H9 (cell line): Measurements from ENCODE around the gene ZWILCH. TPM values are rescaled to one million over a fixed set of nuclear protein-coding genes. Genes with fewer than 3 reads are reported as not detected.

Experiments
- DNase-seq: peaks from one replicate; pipeline ENCODE4 v3.0.0-alpha.2; 2017
- H2AFZ ChIP-seq: one replicate; pipeline ENCODE4 v1.6.1; 2013; ENCODE audit warnings: mild to moderate bottlenecking, low read length, control low read depth, moderate library complexity
- H2AK5ac ChIP-seq: 2 replicates; pipeline ENCODE4 v1.6.1; 2013; ENCODE audit warnings: low read length, control low read depth, mixed read lengths; ENCODE audit not compliant: insufficient read length
- H2BK120ac ChIP-seq: one replicate; pipeline ENCODE4 v1.6.1; 2013; ENCODE audit warnings: low read depth, mild to moderate bottlenecking, low read length, control low read depth, inconsistent platforms; ENCODE audit not compliant: poor library complexity, severe bottlenecking
- H2BK12ac ChIP-seq: 2 replicates; pipeline ENCODE4 v1.6.1; 2013; ENCODE audit warnings: low read length, control low read depth, mixed read lengths, low read depth; ENCODE audit not compliant: insufficient read length
- H2BK15ac ChIP-seq: 2 replicates; pipeline ENCODE4 v1.6.1; 2013; ENCODE audit warnings: low read depth, low read length, control low read depth
- H2BK20ac ChIP-seq: one replicate; pipeline ENCODE4 v1.6.1; 2013; ENCODE audit warnings: low read depth, mild to moderate bottlenecking, low read length, control low read depth, inconsistent platforms; ENCODE audit not compliant: poor library complexity, severe bottlenecking
- H2BK5ac ChIP-seq: 2 replicates; pipeline ENCODE4 v1.6.1; 2013; ENCODE audit warnings: low read length, control low read depth, mixed read lengths; ENCODE audit not compliant: insufficient read length
- H3K14ac ChIP-seq: 2 replicates; pipeline ENCODE4 v1.6.1; 2013; ENCODE audit warnings: low read length, control low read depth; ENCODE audit not compliant: insufficient read depth
- H3K18ac ChIP-seq: 2 replicates; pipeline ENCODE4 v1.6.1; 2013; ENCODE audit warnings: low read depth, mild to moderate bottlenecking, mixed read lengths, low read length, control low read depth; ENCODE audit not compliant: insufficient read length
- H3K23ac ChIP-seq: 2 replicates; pipeline ENCODE4 v1.6.1; 2013; ENCODE audit warnings: low read length, control low read depth, mixed read lengths, low read depth; ENCODE audit not compliant: insufficient read length
- H3K23me2 ChIP-seq: 2 replicates; pipeline ENCODE4 v1.6.1; 2013; ENCODE audit warnings: low read depth, mild to moderate bottlenecking, mixed read lengths, low read length, control low read depth; ENCODE audit not compliant: insufficient read length, poor library complexity, severe bottlenecking
- H3K27ac ChIP-seq: 2 replicates; pipeline ENCODE4 v1.5.1; 2013; ENCODE audit warnings: low read length, control low read depth, mixed read lengths, low read depth; ENCODE audit not compliant: insufficient read length
- H3K27me3 ChIP-seq: 2 replicates; pipeline ENCODE4 v1.6.1; 2013; ENCODE audit warnings: low read length, control low read depth, inconsistent platforms; ENCODE audit not compliant: insufficient read depth
- H3K4ac ChIP-seq: 2 replicates; pipeline ENCODE4 v1.6.1; 2013; ENCODE audit warnings: low read depth, mild to moderate bottlenecking, control low read depth, inconsistent platforms, low read length, moderate library complexity
- H3K4me1 ChIP-seq: 2 replicates; pipeline ENCODE4 v1.6.1; 2013; ENCODE audit warnings: low read length, control low read depth, inconsistent platforms; ENCODE audit not compliant: insufficient read depth
- H3K4me2 ChIP-seq: 2 replicates; pipeline ENCODE4 v1.6.1; 2013; ENCODE audit warnings: low read length, control low read depth, mixed read lengths; ENCODE audit not compliant: insufficient read length, insufficient read depth
- H3K56ac ChIP-seq: 2 replicates; pipeline ENCODE4 v1.6.1; 2013; ENCODE audit warnings: low read depth, mild to moderate bottlenecking, mixed read lengths, low read length, control low read depth; ENCODE audit not compliant: insufficient read length
- H3K79me1 ChIP-seq: 2 replicates; pipeline ENCODE4 v1.6.1; 2013; ENCODE audit warnings: low read depth, mild to moderate bottlenecking, moderate library complexity, low read length, control low read depth, inconsistent platforms; ENCODE audit not compliant: insufficient read depth, poor library complexity, severe bottlenecking
- H3K79me2 ChIP-seq: 2 replicates; pipeline ENCODE4 v1.6.1; 2013; ENCODE audit warnings: low read length, control low read depth, inconsistent platforms; ENCODE audit not compliant: insufficient read depth
- H3K9ac ChIP-seq: 2 replicates; pipeline ENCODE4 v1.6.1; 2013; ENCODE audit warnings: low read length, control low read depth, mixed read lengths; ENCODE audit not compliant: insufficient read length; ENCODE audit errors: extremely low read depth
- H3K9me3 ChIP-seq: one replicate; pipeline ENCODE4 v1.6.1; 2013; ENCODE audit warnings: low read depth, low read length, inconsistent platforms; ENCODE audit not compliant: control insufficient read depth
- H3T11ph ChIP-seq: one replicate; pipeline ENCODE4 v1.6.1; 2013; ENCODE audit warnings: mild to moderate bottlenecking, low read length, control low read depth, inconsistent platforms
- H4K20me1 ChIP-seq: one replicate; pipeline ENCODE4 v1.6.1; 2013; ENCODE audit not compliant: control insufficient read depth, insufficient read length, insufficient read depth
- H4K5ac ChIP-seq: 2 replicates; pipeline ENCODE4 v1.6.1; 2013; ENCODE audit warnings: low read depth, mild to moderate bottlenecking, mixed read lengths, low read length, control low read depth; ENCODE audit not compliant: insufficient read length
- H4K8ac ChIP-seq: replicated peaks from 2 replicates; pipeline ENCODE4 v1.6.1; 2013; ENCODE audit warnings: low read length, control low read depth, mixed read lengths, low read depth; ENCODE audit not compliant: insufficient read length
- H4K91ac ChIP-seq: 2 replicates; pipeline ENCODE4 v1.6.1; 2013; ENCODE audit warnings: low read depth, mild to moderate bottlenecking, moderate library complexity, mixed read lengths, low read length, control low read depth; ENCODE audit not compliant: insufficient read length
- H3K27ac Mint-ChIP-seq, 3 experiments: 2 replicates in 2 of 3; 3 replicates in 1 of 3; pipeline ENCODE4 v1.8.0; 2020 to 2021; ENCODE audit warnings: mixed read lengths in 3 of 3, mild to moderate bottlenecking in 1 of 3, moderate library complexity in 1 of 3
- H3K27me3 Mint-ChIP-seq: 2 replicates; pipeline ENCODE4 v1.8.0; 2021; ENCODE audit warnings: low read depth, mild to moderate bottlenecking, moderate library complexity, mixed read lengths
- H3K36me3 Mint-ChIP-seq, 3 experiments: 2 replicates in 2 of 3; 3 replicates in 1 of 3; pipeline ENCODE4 v1.8.0; 2020 to 2021; ENCODE audit warnings: low read depth in 3 of 3, mixed read lengths in 3 of 3; ENCODE audit not compliant: insufficient read depth in 1 of 3
- H3K4me1 Mint-ChIP-seq, 2 experiments: 2 replicates each; pipeline ENCODE4 v1.8.0; 2020; ENCODE audit warnings: mixed read lengths in 2 of 2
- H3K4me3 Mint-ChIP-seq, 2 experiments: 2 replicates in 1 of 2; 3 replicates in 1 of 2; pipeline ENCODE4 v1.8.0; 2020 to 2021; ENCODE audit warnings: mild to moderate bottlenecking in 2 of 2, mixed read lengths in 2 of 2, moderate library complexity in 1 of 2
- H3K9me3 Mint-ChIP-seq, 2 experiments: 2 replicates in 1 of 2; 3 replicates in 1 of 2; pipeline ENCODE4 v1.8.0; 2020; ENCODE audit warnings: mild to moderate bottlenecking in 2 of 2, mixed read lengths in 2 of 2, moderate library complexity in 1 of 2
- WGBS: extraction: QIAGEN DNeasy Blood & Tissue Kit; methylation state at CpG from one replicate; pipeline ENCODE4 v1.1.7; 2013; ENCODE audit warnings: missing lambda C conversion rate, low lambda C conversion rate, mixed read lengths; ENCODE audit not compliant: insufficient read length; ENCODE audit errors: extremely low coverage; 5-methylcytosine and 5-hydroxymethylcytosine counted together
- total RNA-seq: library from RNA; stranded (reverse); gene quantifications from 2 replicates; pipeline ENCODE4 v1.2.1, GENCODE V29; 2021
- TF ChIP-seq, protein P1 (sequence below): fragments of 200-600 bp; sonication (generic); conservative IDR thresholded peaks from 3 replicates; pipeline ENCODE4 v1.8.0; 2021; ENCODE audit warnings: antibody characterized with exemption, mild to moderate bottlenecking

Gene ZWILCH
- total RNA-seq, 1 experiment from 2014 or later = 47.2 TPM

DNA sequence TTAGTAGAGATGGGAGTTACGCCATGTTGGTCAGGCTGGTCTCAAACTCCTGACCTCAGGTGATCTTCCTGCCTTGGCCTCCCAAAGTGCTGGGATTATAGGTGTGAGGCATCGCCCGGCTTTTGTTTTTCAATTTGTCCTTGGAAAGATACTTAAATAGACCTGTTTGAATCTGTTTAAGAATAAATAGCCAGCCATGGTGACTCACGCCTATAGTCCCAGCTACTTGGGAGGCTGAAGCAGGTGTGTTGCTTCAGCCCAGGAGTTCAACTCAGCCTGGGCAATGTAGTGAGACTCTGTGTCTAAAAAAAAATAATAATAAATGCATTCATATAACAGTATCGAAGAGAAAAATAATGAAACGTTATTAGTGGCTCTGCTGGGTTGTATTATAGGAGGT, 24.9 kb upstream of the ZWILCH start:
- Histone ChIP-seq H3K4ac (no peak overlapping the region), H2BK12ac (no peak overlapping the region), H3K4me2 (no peak overlapping the region), H2BK20ac (no peak overlapping the region), H4K5ac (no peak overlapping the region), H2BK15ac (no peak overlapping the region), H3K79me2 (no peaks in the 10 kb centered on the region), H3K23ac (no peak overlapping the region), H2AFZ (no peak overlapping the region), H3K9me3 (no peaks in the 10 kb centered on the region), H3K23me2 (no peaks in the 10 kb centered on the region), H3K27me3 (no peaks in the 10 kb centered on the region), H2BK120ac (no peak overlapping the region), H3K9ac (no peak overlapping the region), H3K18ac (no peak overlapping the region), H3K14ac (no peak overlapping the region), H4K20me1 (no peaks in the 10 kb centered on the region), H3K4me1 (peaks cover 10% of the 10 kb centered on the region; the same call in 1 of the 2 replicates), H3K79me1 (no peaks in the 10 kb centered on the region), H4K91ac (no peak overlapping the region), H3T11ph (no peak overlapping the region), H2BK5ac (no peak overlapping the region), H3K27ac (no peak overlapping the region), H2AK5ac (no peak overlapping the region), H4K8ac (no peak overlapping the region), H3K56ac (no peak overlapping the region)
- Mint-ChIP-seq H3K36me3 (peaks cover 27 to 34% (median 28%) of the 10 kb centered on the region in 3 experiments), H3K9me3 (no peaks in the 10 kb centered on the region), H3K4me1 (peaks cover 24 to 26% of the 10 kb centered on the region in 2 experiments), H3K27me3 (no peaks in the 10 kb centered on the region), H3K4me3 (no peak overlapping the region), H3K27ac (no peak overlapping the region)
- TF ChIP-seq, protein P1, sequence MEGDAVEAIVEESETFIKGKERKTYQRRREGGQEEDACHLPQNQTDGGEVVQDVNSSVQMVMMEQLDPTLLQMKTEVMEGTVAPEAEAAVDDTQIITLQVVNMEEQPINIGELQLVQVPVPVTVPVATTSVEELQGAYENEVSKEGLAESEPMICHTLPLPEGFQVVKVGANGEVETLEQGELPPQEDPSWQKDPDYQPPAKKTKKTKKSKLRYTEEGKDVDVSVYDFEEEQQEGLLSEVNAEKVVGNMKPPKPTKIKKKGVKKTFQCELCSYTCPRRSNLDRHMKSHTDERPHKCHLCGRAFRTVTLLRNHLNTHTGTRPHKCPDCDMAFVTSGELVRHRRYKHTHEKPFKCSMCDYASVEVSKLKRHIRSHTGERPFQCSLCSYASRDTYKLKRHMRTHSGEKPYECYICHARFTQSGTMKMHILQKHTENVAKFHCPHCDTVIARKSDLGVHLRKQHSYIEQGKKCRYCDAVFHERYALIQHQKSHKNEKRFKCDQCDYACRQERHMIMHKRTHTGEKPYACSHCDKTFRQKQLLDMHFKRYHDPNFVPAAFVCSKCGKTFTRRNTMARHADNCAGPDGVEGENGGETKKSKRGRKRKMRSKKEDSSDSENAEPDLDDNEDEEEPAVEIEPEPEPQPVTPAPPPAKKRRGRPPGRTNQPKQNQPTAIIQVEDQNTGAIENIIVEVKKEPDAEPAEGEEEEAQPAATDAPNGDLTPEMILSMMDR = no peak
- WGBS = 100% methylated on average over 2 of the region's 6 CpGs
- DNase-seq = no peak
